ENCODE measurements around the gene LDAH.

Gene LDAH

DNA sequence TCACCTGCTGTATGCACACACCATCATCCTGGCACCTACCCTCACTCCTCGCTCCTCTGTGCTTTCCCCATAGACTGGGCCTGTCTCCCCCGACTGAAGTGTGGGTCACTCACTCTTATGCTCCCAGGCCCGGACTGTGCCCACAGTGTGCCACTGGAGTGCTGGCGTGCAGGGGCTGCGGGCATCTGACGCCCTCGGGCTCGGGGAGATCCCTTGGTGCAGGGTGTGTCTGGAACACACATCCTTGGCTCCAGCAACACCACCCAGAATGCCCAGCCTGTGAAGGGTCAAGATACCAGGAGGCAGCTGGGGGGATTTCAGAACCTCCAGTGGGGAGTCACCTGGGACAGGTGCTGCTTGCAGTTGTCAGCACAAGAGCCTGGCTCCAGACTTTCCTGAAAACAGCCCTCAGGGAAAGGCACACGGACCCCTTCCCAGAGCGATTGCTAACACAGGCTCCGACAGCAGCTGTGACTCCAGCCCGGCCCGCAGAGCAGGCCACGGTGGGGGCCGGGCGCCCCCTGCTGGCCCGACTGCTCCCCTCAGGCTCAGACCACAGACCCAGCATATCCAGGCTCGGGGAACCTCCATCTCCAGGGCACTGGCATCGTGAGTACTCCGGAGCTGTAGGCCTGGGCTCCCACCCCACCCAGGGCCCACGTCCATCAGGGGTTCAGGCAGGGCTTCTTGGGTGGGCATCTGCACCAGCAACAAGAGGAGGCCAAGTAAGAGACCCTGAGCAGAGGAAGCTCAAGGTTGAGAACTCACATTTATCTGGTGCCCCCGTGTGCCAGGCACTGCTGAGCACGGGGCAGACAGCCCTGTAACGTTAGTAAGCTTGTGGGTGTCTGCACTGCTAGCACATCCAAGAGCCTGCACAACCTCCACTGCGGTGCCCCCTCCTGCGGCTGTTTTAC lies 180.6 kb downstream of the LDAH start:
- no peak overlapping the region for H3K27ac ChIP-seq
- DNase-seq (ENCODE audit: low read depth, low spot score), result no peak

DNA sequence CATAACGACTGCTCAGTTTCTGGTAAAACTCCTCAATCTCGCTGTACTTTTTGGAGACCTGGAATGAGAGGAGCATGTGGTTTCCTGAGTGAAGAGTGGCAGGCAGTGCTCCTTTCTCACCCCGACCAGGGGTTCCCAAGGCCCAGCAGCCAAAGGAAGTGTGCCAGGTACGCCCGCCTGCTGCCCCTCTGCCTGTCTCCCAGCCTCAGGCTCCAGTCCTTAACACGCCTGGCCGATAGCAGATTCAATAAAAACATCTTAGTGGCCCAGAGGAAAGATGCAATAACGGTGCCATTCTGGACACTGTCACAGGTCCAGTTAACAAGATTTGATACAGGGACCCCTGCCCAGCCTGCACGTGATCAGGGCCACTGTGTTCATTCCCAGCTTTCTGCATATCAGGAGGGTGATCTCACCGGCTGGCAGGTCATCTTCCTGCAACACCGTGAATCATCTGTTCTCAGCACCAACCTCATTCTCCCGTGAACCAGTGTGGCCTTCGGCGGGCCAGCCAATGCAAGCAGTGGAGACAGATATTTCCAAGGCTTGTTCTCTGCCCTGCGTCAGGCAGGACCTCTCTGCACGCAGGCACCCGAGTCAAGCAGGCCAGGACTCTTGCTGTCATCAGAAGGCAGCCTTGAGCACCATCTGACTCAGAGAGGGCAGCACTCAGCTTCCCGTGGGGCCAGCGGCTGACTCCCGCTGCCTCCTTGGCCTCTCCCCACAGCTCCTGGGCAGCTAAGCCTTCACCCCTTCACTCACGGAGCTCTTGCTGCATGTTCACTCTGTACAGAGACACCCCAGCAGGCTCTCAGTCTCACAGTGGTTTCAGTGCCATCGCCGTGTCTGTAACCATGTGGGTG lies 181.5 kb downstream of the LDAH start:
- no peak for DNase-seq (ENCODE audit: low read depth, low spot score)
- no peak overlapping the region for H3K27ac ChIP-seq

DNA sequence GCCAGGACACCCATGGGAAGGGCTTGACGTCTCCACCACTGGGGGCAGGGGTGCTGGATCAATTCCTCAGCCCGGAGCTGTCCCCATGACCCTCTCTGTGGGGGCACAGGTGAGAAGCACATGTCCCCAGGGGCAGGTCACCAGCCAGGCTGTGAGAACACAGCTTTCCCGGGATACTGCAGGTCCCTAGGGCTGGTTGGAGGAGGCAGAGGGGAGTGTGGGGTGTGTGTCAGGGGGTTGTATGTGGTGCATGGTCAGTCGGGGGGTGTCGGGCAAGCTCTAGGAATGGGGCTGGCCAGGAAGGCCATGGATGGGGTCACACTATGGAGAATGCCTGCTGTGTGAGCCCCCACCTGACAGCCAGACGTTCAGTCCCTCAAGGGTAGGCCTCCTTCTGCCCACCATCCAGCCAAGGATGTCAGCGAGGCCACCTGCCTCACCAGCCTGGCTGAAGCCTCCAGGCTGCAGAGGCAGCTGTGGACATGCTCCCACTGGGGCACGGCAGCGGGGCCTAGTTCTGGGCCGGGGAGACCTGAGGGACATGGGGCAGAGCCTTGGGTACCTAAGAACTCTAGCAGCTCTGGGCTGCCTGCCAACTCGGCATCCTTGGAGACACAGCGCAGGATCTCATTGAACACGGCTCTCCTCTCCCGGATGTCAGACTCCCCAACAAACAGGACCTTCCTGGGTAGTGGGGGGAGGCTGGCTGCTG lies 182.3 kb downstream of the LDAH start:
- DNase-seq (ENCODE audit: low read depth, low spot score), result no peak
- H3K27ac ChIP-seq, result no peak overlapping the region

DNA sequence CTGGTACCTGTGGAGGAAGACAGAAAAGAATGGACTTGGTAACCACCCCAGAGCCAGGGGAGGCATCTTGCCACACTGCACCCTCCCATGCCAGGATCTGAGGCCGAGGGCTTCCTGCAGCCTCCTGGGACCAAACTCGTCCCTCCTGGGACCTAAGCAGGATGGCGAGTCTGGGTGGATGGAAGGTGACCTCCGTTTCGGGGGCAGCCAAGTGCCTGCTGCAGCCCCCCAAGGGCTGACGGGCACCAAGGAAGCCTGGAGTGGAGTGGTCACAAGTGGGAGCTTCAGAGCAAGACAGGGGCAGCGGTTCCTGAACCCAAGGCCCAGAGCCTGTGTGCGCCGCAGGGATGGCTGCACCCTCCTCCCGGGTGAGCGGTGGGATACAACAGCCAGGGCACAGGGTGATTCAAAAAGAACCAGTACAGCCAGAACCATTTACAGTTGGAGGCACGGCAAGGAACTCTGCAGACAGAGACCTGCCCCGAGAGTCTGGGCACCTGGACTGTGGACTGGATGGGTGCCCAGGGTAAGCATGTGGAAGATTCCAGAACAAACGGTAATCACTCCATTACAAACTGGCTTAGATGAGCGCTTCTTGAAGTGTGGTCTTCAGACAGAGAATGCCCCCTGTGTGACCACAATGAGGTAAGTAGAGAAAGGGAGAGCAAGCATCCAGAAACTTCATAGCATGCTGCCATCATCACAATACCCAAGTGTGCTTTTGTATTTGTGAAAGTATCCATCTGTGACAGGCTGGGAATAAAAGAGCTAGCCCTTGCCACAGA lies 184.1 kb downstream of the LDAH start:
- no peak overlapping the region for H3K27ac ChIP-seq
- no peak for DNase-seq (ENCODE audit: low read depth, low spot score)

DNA sequence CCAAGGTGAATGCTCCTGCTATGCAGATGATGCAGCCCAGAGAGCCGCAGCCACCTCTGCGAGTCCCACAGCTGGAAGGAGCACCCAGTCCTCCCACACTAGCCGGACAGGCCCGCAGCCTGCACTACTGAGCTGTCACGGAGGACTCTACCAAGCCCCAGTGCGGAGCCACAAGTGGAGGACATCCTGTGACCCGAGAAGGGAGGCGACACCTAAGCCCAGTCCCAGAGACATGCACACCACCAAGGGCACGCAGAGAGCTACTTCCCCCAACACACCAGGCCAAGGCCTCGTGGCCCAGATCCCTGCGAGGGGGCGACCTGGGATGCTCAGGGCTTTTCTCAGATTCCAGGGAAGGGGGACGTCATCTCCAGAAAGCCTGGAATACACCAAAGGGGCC lies 184.9 kb downstream of the LDAH start:
- no peak for DNase-seq (ENCODE audit: low read depth, low spot score)
- no peak overlapping the region for H3K27ac ChIP-seq

DNA sequence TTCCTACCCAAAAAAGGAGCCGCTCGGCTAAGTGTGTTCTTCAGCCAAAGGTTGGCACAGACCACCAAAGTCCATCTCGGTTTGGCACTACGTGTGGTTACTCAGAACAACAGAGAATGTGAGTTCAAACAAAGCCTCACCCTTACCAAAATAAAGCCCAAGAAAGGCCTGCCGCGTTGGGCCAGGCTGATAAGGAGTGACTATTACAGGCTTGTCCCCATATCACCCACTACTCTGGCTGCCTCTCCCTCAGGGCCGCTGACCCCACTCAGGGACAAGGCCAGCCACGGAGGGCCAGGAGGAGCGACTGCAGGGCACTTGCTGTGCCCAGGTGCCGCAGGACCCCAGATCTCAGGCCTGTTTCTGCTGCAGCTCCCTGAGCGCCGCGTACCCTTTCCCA lies 185.8 kb downstream of the LDAH start:
- H3K27ac ChIP-seq, result no peak overlapping the region
- DNase-seq (ENCODE audit: low read depth, low spot score), result no peak

DNA sequence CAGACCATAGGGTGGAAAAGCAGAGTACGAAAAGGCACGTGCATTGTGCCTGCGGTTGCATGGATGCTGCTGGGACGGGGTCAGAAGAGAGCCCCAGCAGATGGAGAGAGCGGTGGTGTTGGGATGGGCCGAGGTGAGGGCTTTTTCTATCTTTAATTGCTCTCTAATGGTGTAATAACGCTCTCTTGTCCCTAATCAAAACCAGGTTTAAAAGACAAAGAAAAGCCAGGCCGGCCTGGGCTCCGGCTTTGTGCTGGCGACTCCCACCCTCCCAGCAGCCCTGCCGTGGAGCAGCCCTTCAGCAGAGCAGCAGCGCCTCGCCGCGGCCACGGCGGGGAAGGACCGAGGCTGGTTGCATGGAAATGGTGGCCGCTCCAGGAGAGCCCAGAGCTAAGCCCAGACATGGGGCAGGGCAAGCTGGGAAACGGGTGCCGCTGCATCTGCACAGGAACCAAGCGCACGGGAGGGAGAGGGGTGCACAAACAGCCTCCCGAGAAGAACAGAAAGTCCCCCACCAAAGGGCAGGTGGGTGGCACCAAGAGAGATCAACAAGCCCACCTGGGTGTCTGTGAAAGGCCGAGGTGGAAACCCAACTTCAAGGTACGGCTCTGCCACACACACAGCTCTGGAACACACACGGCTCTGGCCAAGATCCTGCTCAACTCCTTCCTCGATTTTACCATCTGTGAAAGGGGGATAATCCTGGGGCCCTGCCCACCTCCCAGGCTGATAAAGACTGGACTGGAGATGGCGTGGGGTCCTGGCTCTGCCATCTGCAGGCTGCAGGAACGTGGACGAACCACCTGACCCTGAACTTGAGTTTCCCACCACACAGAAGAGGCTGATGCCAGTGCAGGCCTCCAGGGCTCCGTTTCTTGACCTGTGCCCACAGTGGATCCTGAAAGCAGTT lies 187.0 kb downstream of the LDAH start:
- DNase-seq (ENCODE audit: low read depth, low spot score), result no peak
- H3K27ac ChIP-seq, result no peak overlapping the region

DNA sequence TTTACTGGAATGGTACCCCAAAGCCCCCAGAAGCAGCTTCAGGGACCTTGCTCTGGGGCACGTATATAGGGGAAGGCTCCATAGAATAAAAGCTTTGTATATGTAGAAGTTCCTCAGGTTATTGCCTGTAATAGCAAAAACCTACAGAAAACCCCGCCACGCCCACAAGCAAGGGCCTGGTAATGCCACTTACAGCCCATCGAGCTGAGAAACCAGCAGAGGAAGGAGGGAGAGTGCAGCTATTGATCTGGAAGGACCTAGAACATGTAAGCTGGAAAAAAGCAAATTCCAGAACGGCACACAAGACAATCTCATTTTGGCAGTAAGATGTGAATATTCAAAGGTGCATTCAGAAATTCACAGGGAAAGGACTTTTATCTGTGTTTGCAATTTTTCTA lies 187.8 kb downstream of the LDAH start:
- no peak for DNase-seq (ENCODE audit: low read depth, low spot score)
- H3K27ac ChIP-seq, result no peak overlapping the region

DNA sequence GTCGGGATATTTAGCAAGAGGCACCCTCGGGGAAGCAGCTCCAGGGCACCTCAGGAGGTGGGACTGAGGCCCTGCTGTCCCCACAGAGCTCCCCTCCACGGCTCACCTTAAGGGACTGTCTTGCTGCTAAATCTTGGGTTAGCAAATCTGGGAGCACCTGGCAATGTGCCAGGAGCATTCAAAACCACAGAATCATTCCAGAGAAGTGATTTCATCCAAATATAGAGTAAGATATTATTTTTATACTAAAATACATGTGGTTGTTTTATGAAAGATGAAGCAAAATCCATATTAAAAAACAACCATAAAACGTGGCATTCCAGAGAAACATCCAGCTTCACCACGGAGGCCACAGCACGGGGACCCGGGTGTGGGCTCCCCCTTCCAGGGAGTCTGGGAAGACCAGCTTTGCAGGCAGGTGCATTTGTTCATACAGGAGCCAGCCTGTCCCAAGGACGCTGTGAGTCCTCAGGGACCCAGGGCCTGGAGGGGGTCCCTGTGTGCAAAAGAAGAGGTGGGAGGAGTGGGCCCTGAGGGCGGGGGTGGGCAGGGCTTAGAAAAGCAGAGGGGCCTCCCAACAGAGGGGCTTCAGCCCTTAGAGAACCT lies 188.3 kb downstream of the LDAH start:
- DNase-seq (ENCODE audit: low read depth, low spot score), result no peak
- peak overlapping the region; percentile 18 for H3K27ac ChIP-seq
